Activated T-helper 2 cell treated with anti-CD3 and anti-CD28 coated beads, Interferon-gamma antibody, Interleukin-2, Interleukin-4, amounts not matched to agents 10 μg/mL and 5 μg/mL and 100 μg/mL, durations not matched to agents 14 hours and 24 hours and 36 hours (primary cell): ENCODE data around the gene IFNGR2. TPM values are rescaled to one million over a fixed set of nuclear protein-coding genes. Genes with fewer than 3 reads are reported as not detected.
"Not testable (repeated sequence)": the region's sequence is repeated elsewhere in the genome, so short reads cannot be mapped to it uniquely, and the experiment has no call there.

Experiments
- DNase-seq: peaks from one replicate; pipeline ENCODE4 v3.0.0; 2021; ENCODE audit warnings: low spot score
- H3K27ac Mint-ChIP-seq: one replicate; pipeline ENCODE4 v1.8.0; 2021; ENCODE audit warnings: mixed read lengths
- H3K27me3 Mint-ChIP-seq: one replicate; pipeline ENCODE4 v1.8.0; 2021; ENCODE audit warnings: low read depth, mixed read lengths
- H3K36me3 Mint-ChIP-seq: one replicate; pipeline ENCODE4 v1.8.0; 2021; ENCODE audit warnings: low read depth, mixed read lengths
- H3K4me1 Mint-ChIP-seq: one replicate; pipeline ENCODE4 v1.8.0; 2021; ENCODE audit warnings: low read depth, mixed read lengths
- H3K4me3 Mint-ChIP-seq: one replicate; pipeline ENCODE4 v1.8.0; 2021; ENCODE audit warnings: low read depth, mild to moderate bottlenecking, moderate library complexity, mixed read lengths
- H3K9me3 Mint-ChIP-seq: one replicate; pipeline ENCODE4 v1.8.0; 2021; ENCODE audit warnings: mixed read lengths
- intact Hi-C: fragments of 100-400 bp; cut with micrococcal nuclease; formaldehyde crosslinking; loops from one replicate; pipeline ENCODE4 v1.15.1; 2023
- total RNA-seq: library from RNA; stranded (reverse); gene quantifications from 2 replicates; pipeline ENCODE4 v1.2.3, GENCODE V29; 2022

IFNGR2 gene
- total RNA-seq, 1 donor from 2014 or later, result 16.2 TPM

DNA sequence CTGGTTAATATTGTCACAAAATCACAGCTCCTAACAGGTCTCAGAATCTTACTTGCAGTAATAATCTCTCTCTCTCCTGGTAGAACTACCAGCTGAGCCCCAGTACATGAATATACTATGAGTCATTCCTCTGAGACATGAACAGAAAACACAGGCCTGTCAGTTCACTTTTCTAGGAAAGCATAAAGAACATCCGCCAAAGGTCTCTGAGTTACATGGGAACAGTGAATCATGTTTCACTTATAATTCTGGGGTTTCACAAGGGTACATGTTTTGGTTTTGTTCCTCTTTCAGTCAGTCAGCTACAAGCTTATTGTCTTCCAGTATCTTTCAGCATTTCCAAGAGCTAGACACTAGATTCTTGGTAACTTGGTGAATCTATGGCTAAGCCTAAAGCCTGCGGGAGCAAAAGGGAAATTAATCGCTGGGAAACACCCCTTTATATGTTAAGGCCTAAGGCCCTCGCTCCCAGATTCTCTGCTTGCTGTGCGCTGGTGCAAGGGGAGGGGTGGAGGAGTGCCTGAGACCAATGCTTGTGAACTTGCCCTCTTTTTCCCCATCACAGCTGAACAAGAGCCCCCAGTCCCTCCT lies 31.7 kb downstream of the IFNGR2 start:
- H3K27ac Mint-ChIP-seq, result peak overlapping the region; percentile 82
- no peaks in the 10 kb centered on the region for H3K9me3 Mint-ChIP-seq
- intact Hi-C loops, result loop anchor here (1.0 to 2.0 kb wide), 5 partner anchors 29 to 168 kb away; partner anchors contain the start of genes IFNAR1 and IL10RB
- peaks cover 62% of the 10 kb centered on the region for H3K36me3 Mint-ChIP-seq
- H3K27me3 Mint-ChIP-seq, result no peaks in the 10 kb centered on the region
- H3K4me3 Mint-ChIP-seq, result peak overlapping the region; percentile 27
- DNase-seq, result peak; percentile 16
- H3K4me1 Mint-ChIP-seq, result peaks cover 29% of the 10 kb centered on the region

DNA sequence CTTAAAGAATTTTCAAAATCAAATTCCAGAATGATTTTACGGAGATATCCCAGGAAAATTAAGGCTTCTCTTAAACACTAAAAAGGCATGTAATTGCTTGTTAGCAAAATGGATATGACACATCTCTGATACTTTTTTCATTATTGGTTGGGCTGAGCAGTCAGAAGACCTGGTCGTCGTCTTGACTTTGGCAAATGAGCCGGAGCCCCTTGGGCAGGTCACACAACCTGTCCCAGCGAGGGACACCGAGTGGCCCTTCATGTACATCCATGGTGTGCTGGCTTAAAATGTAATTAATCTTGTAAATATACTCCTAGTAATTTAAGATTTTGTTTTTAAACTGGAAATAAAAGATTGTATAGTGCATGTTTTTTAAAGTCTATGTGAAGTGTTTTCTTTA lies 33.9 kb downstream of the IFNGR2 start:
- intact Hi-C loops, result no loop called here
- peaks cover 47% of the 10 kb centered on the region for H3K36me3 Mint-ChIP-seq
- H3K9me3 Mint-ChIP-seq, result no peaks in the 10 kb centered on the region
- DNase-seq, result no peak
- H3K4me3 Mint-ChIP-seq, result no peak overlapping the region
- no peak overlapping the region for H3K27ac Mint-ChIP-seq
- no peaks in the 10 kb centered on the region for H3K27me3 Mint-ChIP-seq
- peaks cover 28% of the 10 kb centered on the region for H3K4me1 Mint-ChIP-seq

DNA sequence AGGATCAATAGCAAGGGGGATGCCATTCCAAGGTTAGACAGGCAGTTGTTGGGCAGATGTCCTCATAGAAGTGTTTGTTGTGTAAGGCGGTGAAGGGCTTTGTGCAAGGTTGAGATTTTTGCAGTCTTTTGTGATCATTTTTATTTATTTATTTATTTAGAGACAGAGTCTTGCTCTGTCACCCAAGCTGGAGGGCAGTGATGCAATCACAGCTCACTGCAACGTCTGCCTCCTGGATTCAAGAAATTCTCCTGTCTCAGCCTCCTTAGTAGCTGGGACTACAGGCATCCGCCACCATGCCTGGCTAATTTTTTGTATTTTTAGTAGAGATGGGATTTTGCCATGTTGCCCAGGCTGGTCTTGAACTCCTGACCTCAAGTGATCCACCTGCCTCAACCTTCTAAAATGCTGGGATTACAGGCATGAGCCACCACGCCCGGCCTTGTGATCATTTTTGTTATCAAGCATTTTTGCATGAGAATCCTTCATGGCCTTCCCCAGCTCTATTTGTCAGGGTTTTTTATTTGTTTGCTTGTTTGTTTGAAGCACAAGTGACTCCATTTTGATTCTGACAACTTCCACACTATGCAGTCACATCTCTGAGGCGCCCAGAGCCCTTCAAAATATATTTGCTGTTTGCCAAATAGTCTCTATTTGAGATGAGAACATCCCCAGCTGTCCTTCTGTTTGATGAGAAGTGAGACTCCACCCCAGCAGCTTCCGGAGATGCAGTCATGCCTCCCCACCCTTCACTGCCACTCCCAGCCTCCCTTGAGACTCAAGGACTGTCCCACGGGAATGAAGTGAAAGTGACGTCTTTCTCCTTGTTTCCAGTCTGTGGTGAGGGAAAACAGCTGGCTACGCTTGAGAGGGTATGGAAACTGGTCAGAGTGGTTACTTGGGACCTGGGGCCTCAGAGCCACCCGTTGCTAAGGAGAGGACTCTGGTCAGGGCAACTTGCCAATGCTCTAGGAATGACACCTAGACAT lies 38.6 kb downstream of the IFNGR2 start:
- no peak for DNase-seq
- Mint-ChIP-seq H3K36me3 (peaks cover 18% of the 10 kb centered on the region), H3K4me1 (peaks cover 3% of the 10 kb centered on the region), H3K27ac (no peak overlapping the region), H3K9me3 (no peaks in the 10 kb centered on the region), H3K4me3 (no peak overlapping the region), H3K27me3 (no peaks in the 10 kb centered on the region)
- intact Hi-C loops, result no loop called here

DNA sequence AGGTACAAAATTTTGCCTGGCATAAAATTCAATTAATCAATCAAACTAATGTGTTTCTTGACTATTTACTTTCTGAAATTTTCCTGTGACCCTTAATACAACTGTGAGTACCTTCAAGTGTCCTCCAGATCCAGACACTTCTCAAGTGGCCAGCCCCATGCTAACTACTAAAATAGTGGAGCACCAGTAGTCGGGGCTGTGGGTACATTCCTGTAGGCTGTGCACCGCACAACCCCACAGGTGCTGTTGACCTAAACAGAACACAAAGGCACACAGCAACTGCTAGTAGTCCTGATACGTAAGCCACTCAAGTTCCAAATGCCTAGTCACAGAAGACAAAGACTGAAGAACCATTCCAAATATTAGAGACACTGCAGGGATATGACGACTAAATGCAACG lies 40.0 kb downstream of the IFNGR2 start:
- peaks cover 7% of the 10 kb centered on the region for H3K36me3 Mint-ChIP-seq
- H3K9me3 Mint-ChIP-seq, result no peaks in the 10 kb centered on the region
- no peaks in the 10 kb centered on the region for H3K27me3 Mint-ChIP-seq
- DNase-seq, result no peak
- no peak overlapping the region for H3K27ac Mint-ChIP-seq
- H3K4me1 Mint-ChIP-seq, result peaks cover 3% of the 10 kb centered on the region
- intact Hi-C loops, result no loop called here
- H3K4me3 Mint-ChIP-seq, result no peak overlapping the region

DNA sequence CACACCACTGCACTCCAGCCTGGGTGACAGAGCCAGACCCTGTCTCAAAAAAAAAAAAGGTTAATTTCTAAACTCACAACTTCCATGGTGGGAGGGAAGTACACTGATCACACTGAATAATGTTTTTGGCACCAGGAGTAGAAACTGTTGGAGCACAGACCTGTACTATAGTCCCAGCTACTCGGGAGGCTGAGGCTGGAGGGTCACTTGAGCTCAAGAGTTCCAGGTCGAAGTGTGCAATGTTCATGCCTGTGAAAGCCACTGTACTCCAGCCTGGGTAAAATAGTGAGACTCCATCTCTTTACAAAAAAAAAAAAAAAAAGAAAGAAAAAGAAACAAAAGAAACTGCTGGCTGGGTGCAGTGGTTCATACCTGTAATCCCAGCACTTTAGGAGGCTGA lies 41.3 kb downstream of the IFNGR2 start:
- Mint-ChIP-seq H3K9me3 (no peaks in the 10 kb centered on the region), H3K4me3 (no peak overlapping the region), H3K36me3 (peaks cover 3% of the 10 kb centered on the region), H3K27me3 (no peaks in the 10 kb centered on the region), H3K27ac (no peak overlapping the region), H3K4me1 (peaks cover 3% of the 10 kb centered on the region)
- no peak for DNase-seq
- intact Hi-C loops, result no loop called here

DNA sequence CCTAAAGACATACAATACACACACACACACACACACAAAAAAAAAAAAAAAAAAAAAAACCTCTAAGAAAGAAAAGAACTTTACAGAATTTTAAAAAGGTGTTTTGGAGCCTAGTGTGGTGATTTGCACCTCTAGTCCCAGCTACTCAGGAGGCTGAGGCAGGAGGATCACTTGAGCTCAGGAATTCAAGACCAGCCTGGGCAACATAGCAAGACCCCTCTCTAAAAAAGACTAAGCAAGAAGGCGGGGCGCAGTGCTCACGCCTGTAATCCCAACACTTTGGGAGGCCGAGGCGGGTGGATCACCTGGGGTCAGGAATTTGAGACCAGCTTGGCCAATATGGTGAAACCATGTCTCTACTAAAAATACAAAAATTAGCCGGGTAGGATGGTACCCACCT lies 43.4 kb downstream of the IFNGR2 start:
- H3K4me1 Mint-ChIP-seq, H3K27ac Mint-ChIP-seq, H3K9me3 Mint-ChIP-seq, intact Hi-C loops, H3K4me3 Mint-ChIP-seq, H3K36me3 Mint-ChIP-seq, DNase-seq, H3K27me3 Mint-ChIP-seq: not testable (repeated sequence)

DNA sequence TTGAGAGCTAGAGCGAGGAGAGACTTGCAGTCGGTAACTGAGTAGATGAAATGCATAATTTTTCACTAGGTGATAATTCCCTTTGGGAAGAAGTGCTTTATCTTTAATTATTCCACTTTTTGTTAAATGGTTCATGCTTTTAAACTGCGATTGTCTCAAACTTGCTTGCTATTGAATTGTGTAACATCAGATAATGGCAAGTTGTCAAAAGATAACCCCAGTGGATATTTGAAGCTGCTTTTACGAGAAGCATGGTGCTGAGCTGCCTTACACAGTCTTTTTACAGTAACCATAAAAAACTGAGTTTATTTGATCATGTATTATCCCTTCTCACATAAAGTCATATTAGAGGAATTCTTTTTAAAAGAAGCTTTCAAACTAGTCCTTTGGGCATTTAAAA lies 46.4 kb downstream of the IFNGR2 start:
- no peaks in the 10 kb centered on the region for H3K27me3 Mint-ChIP-seq
- peaks cover 3% of the 10 kb centered on the region for H3K4me1 Mint-ChIP-seq
- intact Hi-C loops, result no loop called here
- DNase-seq, result no peak
- H3K36me3 Mint-ChIP-seq, result peaks cover 11% of the 10 kb centered on the region
- no peaks in the 10 kb centered on the region for H3K9me3 Mint-ChIP-seq
- no peak overlapping the region for H3K27ac Mint-ChIP-seq
- no peak overlapping the region for H3K4me3 Mint-ChIP-seq

DNA sequence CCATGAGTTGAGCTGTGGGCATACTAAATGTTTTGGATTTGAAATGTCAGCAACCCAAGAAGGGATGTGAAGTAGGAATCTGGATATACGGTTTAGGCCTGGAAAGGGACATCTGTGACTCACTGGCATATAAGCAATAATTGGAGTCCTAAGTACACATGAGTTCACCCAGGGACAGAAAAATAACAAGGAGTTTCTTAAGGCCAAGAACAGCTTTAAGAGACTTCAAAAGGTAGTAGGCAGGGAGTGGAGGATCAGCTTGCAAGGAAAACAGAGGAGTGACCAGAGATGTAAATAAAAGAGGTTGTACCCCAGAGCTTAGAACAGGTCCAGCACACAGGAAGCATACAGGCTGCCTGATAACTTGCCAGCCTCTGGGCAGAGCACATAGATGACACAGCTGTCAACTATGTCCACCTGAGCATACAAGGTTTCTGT lies 48.4 kb downstream of the IFNGR2 start:
- peaks cover 8% of the 10 kb centered on the region for H3K36me3 Mint-ChIP-seq
- intact Hi-C loops, result no loop called here
- no peaks in the 10 kb centered on the region for H3K4me1 Mint-ChIP-seq
- no peaks in the 10 kb centered on the region for H3K27me3 Mint-ChIP-seq
- no peak overlapping the region for H3K27ac Mint-ChIP-seq
- no peaks in the 10 kb centered on the region for H3K9me3 Mint-ChIP-seq
- H3K4me3 Mint-ChIP-seq, result no peak overlapping the region
- DNase-seq, result no peak

DNA sequence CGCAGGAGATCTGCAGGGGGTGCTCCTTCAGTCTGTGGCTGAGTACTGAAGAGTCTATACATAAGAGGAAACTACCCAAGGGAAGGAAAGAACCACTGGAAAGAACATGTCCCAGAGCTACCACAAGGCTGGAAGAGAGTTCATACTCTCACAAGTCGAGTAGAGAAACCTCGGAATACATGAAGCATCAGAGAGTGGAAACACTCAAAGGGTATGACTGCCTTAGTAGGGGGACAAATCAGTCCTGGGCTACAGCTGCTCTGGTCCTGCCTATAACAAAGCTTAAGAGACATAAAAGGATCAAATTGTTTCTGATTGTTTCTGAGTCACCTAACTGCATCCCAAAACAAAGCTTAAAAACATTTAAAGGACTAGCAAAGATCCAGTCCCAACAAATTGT lies 49.1 kb downstream of the IFNGR2 start:
- DNase-seq, result no peak
- Mint-ChIP-seq H3K27me3 (no peaks in the 10 kb centered on the region), H3K36me3 (peaks cover 8% of the 10 kb centered on the region), H3K27ac (no peak overlapping the region), H3K4me3 (no peak overlapping the region), H3K4me1 (no peaks in the 10 kb centered on the region), H3K9me3 (no peaks in the 10 kb centered on the region)
- intact Hi-C loops, result no loop called here

DNA sequence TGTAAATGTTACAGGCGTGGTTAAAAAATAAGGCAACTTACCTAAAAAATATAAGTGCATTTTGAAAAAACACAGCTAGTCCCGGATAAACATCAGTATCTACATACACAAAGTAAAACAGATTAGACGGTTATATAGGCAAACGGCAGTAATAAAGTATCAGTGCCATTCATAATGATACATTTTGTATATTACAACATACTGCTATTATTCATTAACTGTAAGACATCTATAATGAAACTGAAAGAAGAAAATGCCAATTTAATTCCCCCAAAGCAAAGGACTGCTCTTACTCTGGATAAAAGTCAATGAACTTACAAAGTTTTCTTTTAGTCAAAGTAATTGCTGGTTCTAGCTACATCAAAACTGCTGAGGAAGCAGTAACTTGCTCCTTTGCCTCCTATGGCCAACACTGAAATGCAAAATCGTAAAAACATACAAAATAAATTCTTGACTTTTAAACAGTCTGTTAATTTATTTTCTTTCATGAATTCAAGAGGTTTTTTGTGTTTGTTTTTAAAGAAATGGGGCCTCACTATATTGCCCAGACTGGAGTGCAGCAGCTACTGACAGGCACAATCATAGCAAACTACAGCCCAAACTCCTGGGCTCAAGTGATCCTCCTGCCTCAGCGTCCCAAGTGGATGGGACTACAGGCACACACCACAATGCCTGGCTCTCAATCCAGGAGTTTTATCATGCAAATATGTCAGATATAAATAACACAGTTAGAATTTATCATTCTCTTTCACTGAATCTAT lies 52.7 kb downstream of the IFNGR2 start:
- no peaks in the 10 kb centered on the region for H3K27me3 Mint-ChIP-seq
- no peaks in the 10 kb centered on the region for H3K4me1 Mint-ChIP-seq
- H3K9me3 Mint-ChIP-seq, result no peaks in the 10 kb centered on the region
- intact Hi-C loops, result no loop called here
- H3K36me3 Mint-ChIP-seq, result peaks cover 11% of the 10 kb centered on the region
- no peak overlapping the region for H3K4me3 Mint-ChIP-seq
- DNase-seq, result no peak
- no peak overlapping the region for H3K27ac Mint-ChIP-seq

DNA sequence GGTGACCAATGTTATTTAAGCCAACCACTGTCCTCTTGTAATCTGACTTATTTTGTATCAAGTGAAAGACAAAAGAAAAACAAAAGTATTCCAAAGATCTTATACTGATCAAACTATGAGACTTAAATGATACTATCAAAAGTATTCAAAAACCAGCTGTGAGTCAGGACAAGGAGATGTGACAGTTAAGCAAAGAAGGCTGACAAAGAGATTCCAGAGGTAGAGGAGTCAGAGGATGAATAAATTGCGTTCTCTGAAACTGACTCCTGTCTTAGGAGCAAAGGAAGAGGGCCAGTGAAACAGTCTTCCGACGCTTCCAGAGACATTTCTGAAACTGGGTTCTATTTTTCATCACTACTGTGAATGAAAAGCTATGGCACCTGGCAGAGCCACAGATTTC lies 55.6 kb downstream of the IFNGR2 start:
- no peaks in the 10 kb centered on the region for H3K4me1 Mint-ChIP-seq
- H3K27ac Mint-ChIP-seq, result no peak overlapping the region
- DNase-seq, result no peak
- H3K36me3 Mint-ChIP-seq, result peaks cover 4% of the 10 kb centered on the region
- H3K4me3 Mint-ChIP-seq, result no peak overlapping the region
- no peaks in the 10 kb centered on the region for H3K27me3 Mint-ChIP-seq
- intact Hi-C loops, result no loop called here
- H3K9me3 Mint-ChIP-seq, result no peaks in the 10 kb centered on the region

DNA sequence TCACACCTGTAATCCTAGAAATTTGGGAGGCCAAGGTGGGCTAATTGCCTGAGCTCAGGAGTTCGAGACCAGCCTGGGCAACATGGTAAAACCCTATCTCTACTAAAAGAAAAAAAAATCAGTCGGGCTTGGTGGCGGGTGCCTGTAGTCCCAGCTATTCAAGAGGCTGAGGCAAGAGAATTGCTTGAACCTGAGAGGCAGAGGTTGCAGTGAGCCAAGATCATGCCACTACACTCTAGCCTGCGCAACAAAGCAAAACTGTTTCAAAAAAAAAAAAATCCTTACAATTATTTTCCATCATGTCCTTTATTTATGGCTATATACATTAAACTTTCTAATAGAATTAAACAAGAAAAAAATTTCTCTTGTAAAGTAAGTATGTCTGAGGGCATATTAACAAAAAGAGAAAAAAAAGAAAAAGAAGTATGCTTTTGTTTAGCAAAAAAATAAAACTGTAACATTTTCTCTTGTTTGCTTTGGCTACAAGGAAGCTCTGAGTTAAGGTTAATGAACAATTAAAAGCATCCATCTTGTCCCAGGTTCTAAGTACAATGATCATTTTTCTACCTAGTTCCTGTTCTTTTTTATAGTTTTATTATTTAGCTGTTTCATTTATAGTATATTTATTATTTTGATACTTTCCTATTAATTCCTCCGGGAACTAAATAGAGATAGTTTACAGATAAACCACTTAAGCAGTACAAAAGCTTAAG lies 58.5 kb downstream of the IFNGR2 start:
- Mint-ChIP-seq H3K4me1 (peaks cover 3% of the 10 kb centered on the region), H3K27ac (no peak overlapping the region), H3K36me3 (peaks cover 4% of the 10 kb centered on the region), H3K9me3 (no peaks in the 10 kb centered on the region), H3K27me3 (no peaks in the 10 kb centered on the region), H3K4me3 (no peak overlapping the region)
- intact Hi-C loops, result no loop called here
- no peak for DNase-seq
